ENCODE data around the gene SHISA8. TPM values are rescaled to one million over a fixed set of nuclear protein-coding genes. Genes with fewer than 3 reads are reported as not detected.

Gene SHISA8
- total RNA-seq, 1 donor: not detected

- TF ChIP-seq CTCF (IDR thresholded peaks at IDR 0.05; ENCODE audit: insufficient read depth, low read length): no peak
- no peak overlapping the region for H3K4me3 ChIP-seq (ENCODE audit: low read depth, low read length)
- no peak for DNase-seq (ENCODE audit: low read depth)
Measured at GRCh38 chr22:41913040-41913719, 1.7 kb downstream of the SHISA8 start.

- TF ChIP-seq CTCF (IDR thresholded peaks at IDR 0.05; ENCODE audit: insufficient read depth, low read length): no peak
- DNase-seq (ENCODE audit: low read depth): no peak
- H3K4me3 ChIP-seq (ENCODE audit: low read depth, low read length): no peak overlapping the region
Measured at GRCh38 chr22:41912338-41913039, 2.4 kb downstream of the SHISA8 start.

GRCh38 chr22:41911001-41911611, 3.8 kb downstream of the SHISA8 start:
- H3K4me3 ChIP-seq (ENCODE audit: low read depth, low read length): no peak overlapping the region
- no peak for TF ChIP-seq CTCF (IDR thresholded peaks at IDR 0.05; ENCODE audit: insufficient read depth, low read length)
- no peak for DNase-seq (ENCODE audit: low read depth)

GRCh38 chr22:41910050-41911000, 4.5 kb downstream of the SHISA8 start:
- peak overlapping the region; percentile 28 for H3K4me3 ChIP-seq (ENCODE audit: low read depth, low read length)
- no peak for TF ChIP-seq CTCF (IDR thresholded peaks at IDR 0.05; ENCODE audit: insufficient read depth, low read length)
- peak; percentile 17 for DNase-seq (ENCODE audit: low read depth)

- DNase-seq (ENCODE audit: low read depth): no peak
- no peak overlapping the region for H3K4me3 ChIP-seq (ENCODE audit: low read depth, low read length)
- TF ChIP-seq CTCF (IDR thresholded peaks at IDR 0.05; ENCODE audit: insufficient read depth, low read length): no peak
Measured at GRCh38 chr22:41909310-41910049, 5.4 kb downstream of the SHISA8 start.
